ENCODE measurements around the gene TLR10. TPM values are rescaled to one million over a fixed set of nuclear protein-coding genes. Genes with fewer than 3 reads are reported as not detected.

Gene TLR10
- total and polyA plus RNA-seq, 2 experiments from 2014 or later, result 0.14 TPM; not detected in 1

Small RNA genes lying within 50 kb of the gene (small RNA-seq; reads per million reads assigned to genes)
- gene RNA5SP158 (ENCODE audit: low replicate concordance), result not detected

Other genes starting within 250 kb of the TLR10 start
- 16.5 and 19.2 TPM in 2 replicates for gene KLF3, start 118.8 kb downstream of the TLR10 start, total RNA-seq (2014; rRNA removed; shearing (Covaris generic))
- 14.1 and 15.0 TPM in 2 replicates for gene KLF3, start 118.8 kb downstream of the TLR10 start, polyA plus RNA-seq (2016; fragmentation: Nextera tagmentation; extraction: Ambion mirVana)
- 0.07 TPM in 1 of 2 replicates, not detected in the other for gene TLR1, start 21.8 kb upstream of the TLR10 start, total RNA-seq (2014; rRNA removed; shearing (Covaris generic))
- gene TLR1, start 21.8 kb upstream of the TLR10 start, polyA plus RNA-seq (2016; fragmentation: Nextera tagmentation; extraction: Ambion mirVana), result not detected in 2 replicates
- 0.14 TPM in 1 of 2 replicates, not detected in the other for gene TLR6, start 73.8 kb upstream of the TLR10 start, total RNA-seq (2014; rRNA removed; shearing (Covaris generic))
- gene TLR6, start 73.8 kb upstream of the TLR10 start, polyA plus RNA-seq (2016; fragmentation: Nextera tagmentation; extraction: Ambion mirVana), result not detected in 2 replicates
- 14.5 and 20.3 TPM in 2 replicates for gene FAM114A1, start 84.8 kb upstream of the TLR10 start, total RNA-seq (2014; rRNA removed; shearing (Covaris generic))
- 11.2 and 13.0 TPM in 2 replicates for gene FAM114A1, start 84.8 kb upstream of the TLR10 start, polyA plus RNA-seq (2016; fragmentation: Nextera tagmentation; extraction: Ambion mirVana)
- gene TMEM156, start 249.4 kb upstream of the TLR10 start, total RNA-seq (2014; rRNA removed; shearing (Covaris generic)), result not detected in 2 replicates
- gene TMEM156, start 249.4 kb upstream of the TLR10 start, polyA plus RNA-seq (2016; fragmentation: Nextera tagmentation; extraction: Ambion mirVana), result not detected in 2 replicates